IPS-20b (cell line): Measurements from ENCODE around the gene TBC1D14.
"Not testable (repeated sequence)": the region's sequence is repeated elsewhere in the genome, so short reads cannot be mapped to it uniquely, and the experiment has no call there.

Experiments
- H3K27ac ChIP-seq: one replicate; pipeline ENCODE4 v1.5.1; 2013; ENCODE audit warnings: low read length
- H3K27me3 ChIP-seq: 2 replicates; pipeline ENCODE4 v1.6.1; 2013; ENCODE audit warnings: mild to moderate bottlenecking, low read length, inconsistent platforms; ENCODE audit not compliant: insufficient read depth
- H3K36me3 ChIP-seq: 2 replicates; pipeline ENCODE4 v1.6.1; 2013; ENCODE audit warnings: low read depth, mild to moderate bottlenecking, inconsistent platforms, low read length, moderate library complexity; ENCODE audit not compliant: insufficient read depth
- H3K4me1 ChIP-seq: 2 replicates; pipeline ENCODE4 v1.6.1; 2013; ENCODE audit warnings: mild to moderate bottlenecking, control low read depth, inconsistent platforms, low read length, moderate library complexity; ENCODE audit not compliant: insufficient read depth
- H3K4me3 ChIP-seq: 2 replicates; pipeline ENCODE4 v1.5.1; 2013; ENCODE audit warnings: mild to moderate bottlenecking, low read length, inconsistent platforms
- H3K9ac ChIP-seq: 2 replicates; pipeline ENCODE4 v1.6.1; 2013; ENCODE audit warnings: low read depth, mild to moderate bottlenecking, inconsistent platforms, low read length, moderate library complexity
- H3K9me3 ChIP-seq: 2 replicates; pipeline ENCODE4 v1.6.1; 2013; ENCODE audit warnings: mild to moderate bottlenecking, low read depth, low read length, inconsistent platforms; ENCODE audit not compliant: insufficient read depth

Gene TBC1D14

DNA sequence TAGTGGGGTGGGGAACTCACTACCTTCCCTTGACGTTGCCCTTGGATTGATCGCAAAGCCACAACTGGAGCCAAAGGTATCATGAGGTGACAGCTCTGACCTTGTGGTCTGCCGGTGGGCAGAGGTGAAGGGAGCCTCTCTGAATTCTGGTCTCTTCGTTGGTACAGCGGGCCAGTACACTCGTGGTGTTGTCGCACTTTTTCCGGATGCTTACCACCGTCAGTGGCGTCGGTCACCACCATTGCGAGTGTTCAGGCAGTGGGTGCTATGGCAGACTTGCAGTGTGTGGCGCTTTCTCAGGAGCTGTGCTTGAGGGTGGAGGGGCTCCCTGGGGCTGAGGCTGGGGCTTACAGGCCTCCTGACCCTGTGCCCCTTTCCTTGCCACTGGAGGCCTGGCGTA, 163.4 kb downstream of the TBC1D14 start:
- H3K27me3 ChIP-seq, result peaks cover 38% of the 10 kb centered on the region
- H3K27ac ChIP-seq, result no peak overlapping the region
- H3K4me3 ChIP-seq, result no peak overlapping the region
- H3K9me3 ChIP-seq, result no peaks in the 10 kb centered on the region
- no peak overlapping the region for H3K9ac ChIP-seq
- H3K4me1 ChIP-seq, result no peaks in the 10 kb centered on the region
- H3K36me3 ChIP-seq, result no peaks in the 10 kb centered on the region

DNA sequence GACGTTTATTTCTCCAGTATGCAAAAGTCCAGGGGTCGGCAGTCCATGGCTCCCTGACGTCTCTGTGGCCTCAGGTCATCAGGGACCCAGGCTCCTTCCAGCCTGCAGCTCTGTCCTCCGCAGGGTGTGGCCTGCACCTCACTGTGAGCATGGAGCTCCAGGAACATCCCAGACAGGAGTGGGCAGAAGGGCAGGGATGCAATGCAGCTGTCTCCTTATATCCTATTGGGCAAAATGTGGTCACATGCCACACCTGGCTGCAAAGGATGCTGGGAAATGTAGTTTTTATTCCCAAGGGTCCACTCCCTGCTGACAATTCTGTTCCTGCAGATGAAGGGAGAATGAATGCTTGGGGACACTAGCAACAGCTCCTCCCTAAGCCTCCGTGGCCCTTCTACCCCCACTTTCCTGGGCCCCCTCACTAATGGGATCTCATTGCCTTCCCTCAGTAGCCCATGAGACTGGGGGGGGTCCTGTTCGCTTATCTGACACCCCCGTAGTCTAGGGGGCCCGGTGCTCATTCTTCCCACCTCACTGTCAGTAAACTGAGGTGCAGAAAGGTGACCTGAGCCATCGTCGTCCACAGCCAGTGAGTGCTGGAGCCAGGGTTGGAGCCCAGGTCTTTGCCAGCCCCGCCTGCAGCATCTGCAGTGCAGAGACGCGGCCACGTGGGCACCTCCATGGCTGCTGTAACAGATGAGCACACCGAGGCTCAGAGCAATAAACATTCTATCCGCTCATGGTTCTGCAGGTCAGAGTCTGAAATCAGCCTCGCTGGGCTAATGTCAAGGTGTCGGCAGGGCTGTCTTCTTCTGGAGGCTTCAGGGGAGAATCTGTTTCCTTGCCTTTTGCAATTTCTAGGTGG, 164.1 kb downstream of the TBC1D14 start:
- Histone ChIP-seq H3K27ac (no peak overlapping the region), H3K9me3 (no peaks in the 10 kb centered on the region), H3K36me3 (no peaks in the 10 kb centered on the region), H3K4me3 (no peak overlapping the region), H3K4me1 (no peaks in the 10 kb centered on the region), H3K9ac (no peak overlapping the region), H3K27me3 (peaks cover 36% of the 10 kb centered on the region)

DNA sequence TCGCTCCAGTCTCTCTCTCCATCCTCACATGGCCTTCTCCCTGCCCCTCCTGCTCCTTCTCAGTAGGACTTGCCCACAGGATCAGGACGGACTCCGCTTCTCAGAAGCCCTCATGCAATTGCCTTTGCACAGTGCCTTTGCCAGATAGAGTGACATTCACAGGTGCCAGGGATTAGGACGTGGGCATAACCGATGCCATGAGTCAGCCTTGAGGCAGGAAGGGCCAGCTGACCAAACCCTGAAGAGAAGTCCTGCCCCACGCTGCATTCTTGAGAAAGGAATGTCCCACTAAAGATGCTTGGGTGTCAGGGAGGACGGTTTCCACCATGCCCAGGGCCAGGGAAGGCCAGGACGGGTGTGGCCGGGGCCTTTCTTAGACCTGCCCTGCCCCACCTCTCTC, 164.8 kb downstream of the TBC1D14 start:
- Histone ChIP-seq H3K27ac (no peak overlapping the region), H3K9ac (no peak overlapping the region), H3K36me3 (no peaks in the 10 kb centered on the region), H3K9me3 (no peaks in the 10 kb centered on the region), H3K4me3 (no peak overlapping the region), H3K4me1 (no peaks in the 10 kb centered on the region), H3K27me3 (peaks cover 29% of the 10 kb centered on the region)

DNA sequence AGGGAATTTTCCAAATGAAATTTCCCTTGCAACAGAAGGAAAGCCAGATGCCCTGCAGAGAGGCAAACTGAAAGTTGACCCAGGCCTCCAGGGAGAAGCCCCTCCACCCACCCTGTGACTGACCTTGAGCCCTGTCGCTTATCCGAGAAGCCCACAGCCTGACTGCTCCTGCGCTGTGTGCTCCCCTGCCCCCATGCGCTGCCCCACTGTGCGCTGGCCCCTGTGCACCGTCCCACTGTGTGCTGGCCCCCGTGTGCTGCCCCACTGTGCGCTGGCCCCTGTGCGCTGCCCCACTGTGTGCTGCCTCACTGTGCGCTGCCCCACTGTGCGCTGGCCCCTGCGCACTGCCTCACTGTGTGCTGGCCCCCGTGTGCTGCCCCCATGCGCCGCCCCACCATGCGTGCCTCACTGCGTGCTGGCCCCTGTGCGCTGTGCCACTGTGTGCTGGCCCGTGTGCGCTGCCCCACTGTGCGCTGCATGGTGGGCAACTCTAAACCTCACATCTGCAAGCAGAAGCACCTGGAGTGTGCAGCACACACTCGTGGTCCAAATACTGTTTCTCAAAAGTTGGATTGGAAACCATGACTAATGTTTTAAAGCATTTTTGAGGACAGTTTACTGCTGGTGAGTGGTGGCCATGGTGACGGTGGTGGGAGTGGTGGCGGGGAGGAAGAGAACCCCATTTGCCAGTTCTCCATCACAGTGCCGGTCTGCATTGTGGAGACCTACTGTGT, 166.5 kb downstream of the TBC1D14 start:
- Histone ChIP-seq H3K36me3 (no peaks in the 10 kb centered on the region), H3K9me3 (no peaks in the 10 kb centered on the region), H3K4me1 (no peaks in the 10 kb centered on the region), H3K4me3 (no peak overlapping the region), H3K9ac (no peak overlapping the region), H3K27ac (no peak overlapping the region), H3K27me3 (peaks cover 16% of the 10 kb centered on the region)

DNA sequence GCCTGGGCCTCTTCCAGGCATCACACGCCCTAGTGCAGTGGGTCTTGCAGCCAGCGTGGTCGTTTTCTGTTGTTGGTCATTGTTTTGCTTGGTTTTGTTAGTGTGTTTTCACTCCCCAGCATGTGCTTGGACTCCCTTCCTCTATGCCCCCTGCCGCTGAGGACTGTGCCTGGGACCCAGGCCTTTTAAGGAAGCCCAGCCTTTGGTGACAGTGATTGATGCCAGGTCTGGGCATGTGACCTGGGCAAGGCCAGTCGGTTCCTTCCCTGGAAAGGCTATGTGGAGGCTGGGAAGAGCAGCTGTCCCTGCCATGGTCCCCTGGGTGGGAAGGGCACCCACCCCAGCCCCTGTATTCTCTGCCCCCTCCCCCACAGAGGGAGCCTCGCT, 167.1 kb downstream of the TBC1D14 start:
- no peaks in the 10 kb centered on the region for H3K4me1 ChIP-seq
- H3K27me3 ChIP-seq, result peaks cover 16% of the 10 kb centered on the region

DNA sequence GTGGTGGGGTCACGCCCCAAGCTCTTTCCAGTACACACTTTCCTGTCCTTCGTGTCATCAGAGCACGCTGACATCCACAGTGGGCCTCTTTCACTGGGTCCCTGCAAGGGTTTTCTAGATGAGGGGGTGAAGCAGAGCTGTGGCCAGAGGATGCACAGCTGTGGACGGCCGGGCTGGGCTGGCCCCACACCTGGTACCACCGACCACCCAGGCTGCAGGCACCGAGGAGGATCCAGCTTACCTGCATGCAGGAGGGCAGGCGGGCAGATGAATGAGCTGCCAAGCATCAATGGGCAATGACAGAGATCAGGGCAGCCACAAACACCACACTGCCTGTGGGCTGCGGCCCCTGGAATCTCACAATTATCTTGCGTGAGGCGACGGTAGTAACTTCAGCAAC, 167.7 kb downstream of the TBC1D14 start:
- peaks cover 11% of the 10 kb centered on the region; the same call in 1 of the 2 replicates for H3K27me3 ChIP-seq
- H3K4me3 ChIP-seq, result no peak overlapping the region
- H3K27ac ChIP-seq, result no peak overlapping the region
- H3K4me1 ChIP-seq, result no peaks in the 10 kb centered on the region
- H3K36me3 ChIP-seq, result no peaks in the 10 kb centered on the region
- H3K9me3 ChIP-seq, result no peaks in the 10 kb centered on the region
- H3K9ac ChIP-seq, result no peak overlapping the region

More for the DNA sequence above, 167.1 kb downstream of the TBC1D14 start:
- H3K4me3 ChIP-seq, result no peak overlapping the region
- H3K9me3 ChIP-seq, result no peaks in the 10 kb centered on the region
- H3K27ac ChIP-seq, result no peak overlapping the region
- no peaks in the 10 kb centered on the region for H3K36me3 ChIP-seq
- H3K9ac ChIP-seq, result no peak overlapping the region

DNA sequence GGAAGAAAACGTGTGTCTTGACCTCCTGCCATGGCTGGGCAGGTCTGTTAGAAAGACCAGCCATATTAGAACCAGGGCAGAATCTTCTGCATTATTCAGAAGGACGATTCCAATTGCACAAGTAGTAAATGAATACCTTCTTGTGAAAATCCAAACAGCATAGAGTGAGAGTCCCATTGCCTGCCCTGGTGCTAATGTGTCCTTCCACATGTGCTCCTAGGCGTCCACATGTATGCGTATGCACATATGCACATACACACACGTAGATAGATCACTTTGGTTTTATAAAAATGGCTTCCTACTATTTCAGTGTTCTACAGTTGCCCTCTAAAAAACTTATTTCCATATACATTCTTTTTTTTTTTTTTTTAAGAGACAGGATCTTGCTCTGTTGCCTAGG, 168.4 kb downstream of the TBC1D14 start:
- Histone ChIP-seq H3K36me3 (no peaks in the 10 kb centered on the region), H3K4me3 (no peak overlapping the region), H3K27ac (no peak overlapping the region)

DNA sequence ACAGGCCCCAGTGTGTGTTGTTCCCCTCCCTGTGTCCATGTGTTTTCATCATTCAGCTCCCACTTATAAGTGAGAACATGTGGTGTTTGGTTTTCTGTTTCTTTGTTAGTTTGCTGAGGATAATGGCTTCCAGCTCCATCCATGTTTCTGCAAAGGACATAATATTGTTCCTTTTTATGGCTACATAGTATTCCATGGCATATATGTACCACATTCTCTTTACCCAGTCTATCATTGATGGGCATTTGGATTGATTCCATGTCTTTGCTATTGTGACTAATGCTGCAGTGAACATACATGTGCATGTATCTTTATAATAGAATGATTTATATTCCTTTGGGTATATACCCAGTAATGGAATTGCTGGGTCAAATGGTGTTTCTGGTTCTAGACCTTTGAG, 169.9 kb downstream of the TBC1D14 start:
- not testable (repeated sequence) for H3K36me3 ChIP-seq, H3K4me3 ChIP-seq, H3K9me3 ChIP-seq, H3K27ac ChIP-seq, H3K9ac ChIP-seq, H3K4me1 ChIP-seq
- H3K27me3 ChIP-seq, result peaks cover 26% of the 10 kb centered on the region; the same call in 1 of the 2 replicates

More for the DNA sequence above, 168.4 kb downstream of the TBC1D14 start:
- Histone ChIP-seq H3K9me3 (no peaks in the 10 kb centered on the region), H3K4me1 (no peaks in the 10 kb centered on the region), H3K9ac (no peak overlapping the region), H3K27me3 (peaks cover 13% of the 10 kb centered on the region; the same call in 1 of the 2 replicates)

DNA sequence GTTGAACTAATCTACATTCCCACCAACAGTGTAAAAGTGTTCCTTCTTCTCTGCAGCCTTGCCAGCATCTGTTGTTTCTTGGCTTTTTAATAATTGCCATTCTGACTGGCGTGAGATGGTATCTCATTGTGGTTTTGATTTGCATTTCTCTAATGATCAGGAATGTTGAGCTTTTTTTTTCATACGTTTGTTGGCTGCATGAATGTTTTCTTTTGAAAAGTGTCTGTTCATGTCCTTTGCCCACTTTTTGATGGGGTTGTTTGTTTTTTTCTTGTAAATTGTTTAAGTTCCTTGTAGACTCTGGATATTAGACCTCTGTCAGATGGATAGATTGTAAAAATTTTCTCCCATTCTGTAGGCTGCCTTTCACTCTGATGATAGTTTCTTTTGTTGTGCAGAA, 170.3 kb downstream of the TBC1D14 start:
- not testable (repeated sequence) for H3K27ac ChIP-seq, H3K4me3 ChIP-seq, H3K4me1 ChIP-seq, H3K9ac ChIP-seq, H3K36me3 ChIP-seq, H3K9me3 ChIP-seq
- peaks cover 28% of the 10 kb centered on the region; the same call in 1 of the 2 replicates for H3K27me3 ChIP-seq
